NCI-H146 treated with DMSO at 0.1 percent for 48 hours (cell line): ENCODE measurements around the gene TFG.

Experiments
- DNase-seq: peaks from one replicate; lab custom pipeline; 2025; ENCODE audit not compliant: unreplicated experiment; lab: John Stamatoyannopoulos, UW

Gene TFG

DNA sequence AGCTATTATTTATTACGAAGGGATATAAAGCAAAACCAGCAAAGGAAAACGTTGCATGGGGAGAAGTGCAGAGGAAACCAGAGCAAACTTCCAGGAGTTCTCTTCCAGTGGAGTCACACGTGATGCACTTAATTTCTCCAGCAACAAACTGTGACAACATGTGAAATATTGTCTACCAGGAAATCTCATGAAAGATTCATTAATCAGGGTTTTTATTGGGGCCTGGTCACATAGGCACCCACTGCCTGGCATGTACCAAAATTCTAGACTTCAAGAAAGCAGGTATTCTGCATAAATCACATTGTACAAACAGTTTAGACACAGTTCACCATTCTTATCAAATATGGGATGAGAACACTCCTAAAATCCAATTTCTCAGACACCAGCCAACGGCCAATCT lies 5.4 kb upstream of the TFG start:
- no peak for DNase-seq

DNA sequence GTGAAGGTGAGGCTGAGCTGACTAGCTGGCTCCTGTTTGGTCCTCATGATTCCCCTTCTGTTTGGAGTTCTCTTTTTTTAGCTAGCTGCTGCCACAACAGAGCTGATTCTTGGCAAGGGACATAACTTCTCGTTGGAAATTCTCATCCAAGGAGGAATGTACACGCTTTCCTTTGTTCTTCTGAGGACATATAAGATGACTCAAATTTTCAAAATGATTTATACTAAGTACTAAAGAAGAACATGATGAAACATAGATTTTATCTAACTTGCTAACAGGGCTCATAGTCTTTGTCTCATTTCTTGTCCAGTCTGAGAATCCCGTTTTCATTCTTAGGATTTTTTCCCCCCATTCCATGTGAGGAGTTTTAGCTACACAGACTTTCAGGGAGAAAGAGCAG lies 2.9 kb upstream of the TFG start:
- DNase-seq = no peak

DNA sequence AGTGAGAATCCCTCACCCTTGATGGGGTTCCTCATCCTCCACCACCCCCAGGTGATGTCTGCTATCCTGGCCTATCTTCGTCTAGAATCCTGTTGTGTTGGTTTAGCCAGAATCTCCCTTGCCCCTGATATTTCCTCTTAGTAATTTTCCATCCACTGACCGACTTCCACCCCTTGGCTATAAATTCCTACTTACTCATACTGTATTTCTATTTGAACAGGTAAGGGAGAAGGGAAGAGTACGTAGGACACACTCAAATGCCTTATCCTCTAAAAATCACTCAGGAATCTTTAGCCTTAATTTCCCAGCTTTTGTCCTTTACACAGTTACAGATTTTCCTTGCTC lies 678 bp upstream of the TFG start:
- DNase-seq = no peak

DNA sequence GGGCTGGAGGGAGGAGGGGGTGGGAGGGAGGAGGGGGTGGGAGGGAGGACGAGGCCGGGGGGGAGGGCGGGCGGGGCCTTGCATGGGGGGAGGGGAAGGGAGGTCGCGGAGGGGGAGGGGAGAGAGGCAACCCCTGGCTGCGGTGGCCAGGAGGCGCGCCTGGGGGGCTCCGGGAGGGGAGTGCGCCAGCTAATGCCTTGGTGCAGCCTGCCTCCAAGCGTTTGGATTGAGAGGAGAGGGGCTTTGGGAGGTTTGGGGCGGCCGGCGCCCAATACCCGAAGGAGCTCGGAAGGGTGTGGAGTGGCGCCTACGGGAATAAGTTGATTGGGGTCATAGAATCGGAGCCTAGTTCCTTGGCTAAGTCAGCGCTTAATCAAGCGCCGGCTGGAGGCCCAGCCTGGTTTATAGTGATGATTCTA lies 557 bp downstream of the TFG start:
- DNase-seq = peak; percentile 4

DNA sequence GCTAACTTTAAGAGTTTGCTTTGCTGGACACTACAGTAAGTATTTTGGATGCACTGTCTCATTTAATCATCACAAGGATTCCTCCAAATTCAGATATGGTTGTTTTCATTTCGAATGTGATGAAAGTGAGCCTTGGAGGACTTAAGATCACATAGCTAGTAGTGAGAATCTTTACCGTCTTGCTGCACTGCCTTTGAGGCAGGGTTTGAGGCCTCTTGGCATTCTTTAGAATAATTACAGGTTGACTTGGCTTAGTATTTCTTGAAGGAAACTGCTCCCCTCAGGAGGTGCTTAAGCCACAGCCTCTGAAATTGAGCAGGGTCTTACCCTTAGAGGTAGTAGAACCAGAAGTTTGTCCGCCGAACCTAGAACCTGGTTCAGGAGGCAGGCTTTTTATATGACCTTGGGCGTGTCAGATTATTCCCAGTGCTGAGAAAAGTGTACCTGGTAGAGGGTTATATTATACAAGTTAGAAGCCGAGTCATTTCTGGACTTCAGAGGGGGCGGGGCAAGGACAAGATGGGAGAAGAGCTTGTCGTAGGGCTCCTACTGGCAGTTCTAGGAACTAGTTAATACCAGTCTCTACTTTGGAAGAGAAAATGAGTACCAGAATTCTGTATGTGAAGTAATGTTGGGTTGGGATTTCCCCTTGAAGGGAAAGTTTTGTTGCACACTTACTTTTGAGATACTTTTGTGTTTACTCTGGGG lies 1.1 kb downstream of the TFG start:
- no peak for DNase-seq

DNA sequence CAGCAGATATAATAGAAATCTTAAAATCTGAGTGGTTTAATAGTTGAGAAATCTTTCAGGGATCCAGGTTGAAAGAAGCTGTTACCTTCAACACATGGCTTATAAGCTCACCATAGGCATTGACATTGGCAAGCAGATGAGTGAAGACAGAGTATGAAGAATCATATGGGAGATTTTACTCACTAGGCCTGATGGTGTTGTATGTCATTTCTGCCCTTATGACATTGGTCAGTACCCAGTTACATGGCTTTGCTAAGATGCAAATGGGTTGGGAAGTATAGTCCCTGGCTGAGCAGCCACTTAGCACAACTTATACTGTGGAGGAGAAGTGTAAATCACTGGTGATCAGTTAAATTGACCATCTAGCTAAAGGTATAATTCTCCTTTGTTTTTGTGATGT lies 5.9 kb downstream of the TFG start:
- DNase-seq = no peak

DNA sequence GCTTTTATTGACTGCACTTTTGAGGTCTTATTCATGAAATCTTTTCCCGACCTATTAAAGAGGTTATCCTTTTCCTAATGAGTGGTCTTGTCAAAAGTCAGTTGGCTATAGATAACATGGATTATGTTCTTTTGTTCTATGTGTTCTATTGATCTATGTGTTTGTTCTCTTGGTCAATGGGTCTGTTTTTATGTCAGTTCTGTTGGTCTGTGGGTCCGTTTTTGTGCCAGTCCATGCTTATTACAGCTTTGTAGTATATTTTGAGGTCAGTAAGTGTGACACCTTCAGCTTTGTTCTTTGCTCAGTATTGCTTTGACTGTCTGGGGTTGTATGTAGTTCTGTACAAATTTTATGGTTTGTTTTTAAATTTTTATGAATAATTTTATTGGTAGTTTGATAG lies 7.8 kb downstream of the TFG start:
- DNase-seq = no peak

DNA sequence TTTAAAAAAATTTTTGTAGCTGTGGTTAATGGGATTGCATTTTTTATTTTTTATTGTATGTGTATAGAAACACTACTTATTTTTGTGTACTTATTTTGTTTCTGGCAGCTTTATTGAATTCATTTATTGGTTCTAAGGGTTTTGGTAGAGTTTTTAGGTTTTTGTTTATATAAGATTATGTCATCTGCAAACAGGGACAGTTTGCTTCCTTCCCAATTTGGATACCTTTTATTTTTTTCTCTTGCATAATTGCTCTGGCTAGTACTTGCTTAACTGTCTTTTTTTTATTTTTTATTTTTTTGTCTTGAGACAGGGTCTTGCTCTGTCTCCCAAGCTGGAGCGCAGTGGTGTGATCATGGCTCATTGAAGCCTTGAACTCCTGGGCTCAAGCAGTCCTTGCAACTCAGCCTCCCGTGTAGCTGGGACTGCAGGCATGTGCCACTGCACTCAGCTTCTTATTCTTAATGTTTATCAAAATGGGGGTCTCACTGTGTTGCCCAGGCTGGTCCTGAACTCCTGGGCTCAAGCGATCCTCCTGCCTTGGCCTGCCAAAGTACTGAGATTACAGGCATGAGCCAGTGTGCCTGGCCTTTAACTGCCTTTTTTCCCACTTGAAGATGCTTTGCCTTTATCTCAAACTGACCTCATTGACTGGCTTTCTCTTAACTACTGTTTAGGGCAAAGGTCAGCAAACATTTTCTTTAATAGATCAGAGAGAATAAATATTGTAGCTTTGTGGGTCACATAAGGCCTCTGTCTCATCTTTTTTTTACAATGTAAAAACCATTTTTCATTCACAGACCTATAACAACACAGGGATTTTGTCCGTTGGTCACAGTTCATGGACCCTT lies 8.6 kb downstream of the TFG start:
- DNase-seq = no peak

DNA sequence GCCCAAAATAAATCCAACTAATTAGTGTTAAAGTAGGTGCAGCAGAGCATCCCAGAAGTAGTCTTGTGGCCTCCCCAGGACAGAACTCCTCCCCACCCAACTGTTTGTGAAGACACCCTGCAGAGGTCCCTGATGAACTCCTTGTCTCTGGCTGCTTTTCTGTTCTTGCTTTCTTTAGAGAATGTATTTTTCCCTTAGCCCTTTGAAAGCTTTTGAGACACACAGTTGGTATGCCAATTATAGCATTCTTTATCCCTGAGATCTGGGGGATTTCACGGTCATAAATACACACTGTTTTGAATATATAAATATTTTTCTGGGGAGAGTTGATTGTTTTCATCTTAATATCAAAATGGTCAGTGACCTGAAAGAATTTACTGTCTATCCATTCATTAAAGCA lies 9.8 kb downstream of the TFG start:
- DNase-seq = no peak

DNA sequence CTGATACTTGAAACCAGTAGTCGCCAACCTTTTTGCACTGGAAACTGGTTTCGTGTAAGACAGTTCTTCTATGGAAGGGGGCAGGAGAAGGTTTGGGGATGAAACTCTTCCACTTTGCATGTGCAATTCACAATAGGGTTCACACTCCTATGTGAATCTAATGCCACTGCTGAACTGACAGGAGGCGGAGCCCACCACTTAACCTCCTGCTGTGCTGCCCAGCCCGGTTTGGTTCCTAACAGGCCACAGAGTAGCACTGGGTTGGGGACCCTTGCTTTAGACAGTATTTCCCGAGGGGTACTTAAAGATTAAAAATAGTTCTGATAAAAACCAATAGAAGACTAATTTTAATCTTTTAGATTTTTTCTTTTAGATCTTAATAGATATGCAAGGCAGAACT lies 11.1 kb downstream of the TFG start:
- DNase-seq = no peak

DNA sequence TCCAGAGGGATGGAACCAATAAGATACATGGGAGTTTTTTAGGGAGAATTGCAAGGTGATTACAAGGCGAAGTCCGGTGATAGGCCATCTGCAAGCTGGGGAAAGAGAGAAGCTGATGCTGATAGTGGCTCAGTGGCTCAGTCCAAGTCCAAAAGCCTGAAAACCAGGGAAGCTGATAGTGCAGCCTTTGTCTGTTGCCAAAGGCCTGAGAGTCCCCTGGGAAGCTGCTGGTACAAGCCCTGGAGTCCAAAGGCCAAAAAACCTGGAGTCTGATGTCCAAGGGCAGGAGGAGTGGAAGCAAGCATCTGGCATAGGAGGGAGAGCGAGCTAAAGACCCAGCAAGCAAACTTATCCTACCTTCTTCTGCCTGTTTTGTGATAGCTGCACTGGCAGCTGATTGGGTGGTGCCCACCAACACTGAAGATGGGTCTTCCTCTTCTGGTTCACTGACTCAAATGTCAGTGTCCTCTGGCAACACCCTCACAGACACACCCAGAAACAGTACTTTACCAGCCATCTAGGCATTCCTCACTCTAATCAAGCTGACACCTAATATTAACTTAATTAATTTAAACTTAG lies 16.7 kb downstream of the TFG start:
- DNase-seq = no peak

DNA sequence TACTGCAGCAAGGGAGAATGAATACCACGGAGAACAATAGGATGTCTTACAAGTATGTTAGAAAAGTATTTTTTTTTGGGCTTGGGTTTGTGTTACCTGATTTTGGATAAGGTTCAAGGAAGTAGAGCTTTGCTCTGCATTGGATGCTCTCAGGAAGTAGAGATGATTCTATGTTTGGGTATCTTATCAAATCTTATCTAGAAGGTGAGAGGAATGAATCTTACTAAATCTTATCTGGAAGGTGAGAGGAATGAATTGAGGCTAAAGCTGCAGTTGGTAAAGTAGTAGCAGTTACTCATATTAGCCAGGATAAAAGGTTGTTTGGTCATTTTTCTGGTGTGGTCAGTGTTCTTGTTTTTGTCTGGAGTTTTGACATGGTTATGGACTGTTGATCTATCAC lies 17.4 kb downstream of the TFG start:
- DNase-seq = no peak

DNA sequence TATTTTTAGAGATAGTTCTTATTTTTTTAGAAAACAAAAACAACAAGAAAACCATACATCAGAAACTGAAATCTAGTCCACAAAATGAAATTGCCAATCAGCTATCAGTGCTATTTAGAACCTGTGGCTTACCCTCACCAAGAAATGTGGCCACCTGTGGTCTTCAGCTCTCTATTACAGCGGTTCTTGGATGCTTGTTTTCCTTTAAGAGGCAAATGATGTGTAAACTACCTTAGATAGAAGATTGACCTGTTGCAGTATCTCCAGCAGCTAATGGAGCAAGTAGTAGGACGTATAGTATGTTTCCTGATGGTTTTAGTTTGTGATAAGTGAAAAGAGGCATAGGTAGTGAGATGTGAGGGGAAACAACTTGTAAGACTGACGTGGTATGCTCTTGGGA lies 21.2 kb downstream of the TFG start:
- no peak for DNase-seq

DNA sequence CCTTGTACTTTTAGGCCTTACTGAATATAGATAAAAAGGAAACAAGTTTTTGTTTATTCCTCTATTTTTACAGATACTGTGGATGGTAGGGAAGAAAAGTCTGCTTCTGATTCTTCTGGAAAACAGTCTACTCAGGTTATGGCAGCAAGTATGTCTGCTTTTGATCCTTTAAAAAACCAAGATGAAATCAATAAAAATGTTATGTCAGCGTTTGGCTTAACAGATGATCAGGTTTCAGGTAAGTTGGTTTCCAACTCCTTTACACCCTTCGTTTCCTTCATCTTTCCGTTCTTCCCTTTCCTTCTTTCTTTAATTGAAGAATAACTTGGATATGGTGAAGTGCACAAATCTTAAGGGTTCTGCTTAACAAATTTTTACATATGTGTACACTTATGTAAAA lies 23.1 kb downstream of the TFG start:
- DNase-seq = no peak

DNA sequence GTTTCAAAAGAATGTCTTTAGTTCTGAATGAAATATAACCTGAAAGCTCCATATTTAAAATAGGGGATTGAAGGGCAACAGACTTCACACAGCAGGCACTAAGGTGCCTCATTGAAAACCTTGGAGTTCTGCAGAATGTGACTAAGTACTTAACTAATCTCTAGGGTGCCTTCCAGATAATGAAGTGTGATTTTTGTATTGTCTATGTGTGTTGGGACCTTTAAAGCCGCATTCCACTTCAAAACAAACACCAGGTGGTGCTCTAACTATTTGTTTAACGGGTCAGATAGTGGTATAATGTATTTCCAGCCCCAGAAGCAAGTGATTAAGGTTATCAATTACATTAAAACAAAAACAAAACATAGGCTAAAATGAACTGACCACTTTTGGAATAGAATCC lies 28.0 kb downstream of the TFG start:
- DNase-seq = no peak

DNA sequence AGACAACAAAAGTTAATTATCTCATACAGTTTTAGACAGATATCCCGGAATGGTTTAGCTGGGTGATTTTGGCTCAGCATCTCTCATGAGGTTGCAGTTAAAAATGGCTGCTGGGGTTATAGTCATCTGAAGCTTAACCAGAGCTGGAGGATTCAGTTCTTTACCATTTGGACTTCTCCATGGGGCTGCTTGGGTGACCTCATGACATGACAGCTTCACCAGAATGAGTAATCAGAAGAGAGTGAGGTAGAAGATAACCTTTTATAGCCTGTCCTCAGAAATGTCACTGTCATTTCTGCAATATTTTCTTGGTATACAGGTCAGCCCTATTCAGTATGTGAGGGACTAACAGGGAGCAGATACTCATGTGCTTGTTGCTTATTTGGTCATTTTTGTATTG lies 30.9 kb downstream of the TFG start:
- no peak for DNase-seq

DNA sequence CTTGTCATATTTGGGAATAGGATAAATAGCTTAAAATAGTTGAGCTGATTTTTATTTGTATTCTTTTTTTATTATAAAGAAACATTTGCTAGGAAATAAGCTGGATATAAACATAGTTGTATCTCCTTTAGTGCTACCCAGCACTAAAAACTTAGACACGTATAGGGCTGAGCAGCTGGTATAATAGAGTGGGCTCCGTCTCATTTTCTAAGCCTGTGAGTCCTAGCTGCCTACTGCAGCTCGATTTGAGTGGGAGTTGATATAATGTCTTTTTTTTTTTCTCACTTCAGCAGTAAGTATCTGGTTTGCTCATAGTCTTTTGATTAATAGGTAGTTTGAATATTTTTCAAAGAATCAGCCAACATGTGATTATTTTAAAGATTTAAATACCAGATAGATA lies 34.2 kb downstream of the TFG start:
- DNase-seq = no peak

DNA sequence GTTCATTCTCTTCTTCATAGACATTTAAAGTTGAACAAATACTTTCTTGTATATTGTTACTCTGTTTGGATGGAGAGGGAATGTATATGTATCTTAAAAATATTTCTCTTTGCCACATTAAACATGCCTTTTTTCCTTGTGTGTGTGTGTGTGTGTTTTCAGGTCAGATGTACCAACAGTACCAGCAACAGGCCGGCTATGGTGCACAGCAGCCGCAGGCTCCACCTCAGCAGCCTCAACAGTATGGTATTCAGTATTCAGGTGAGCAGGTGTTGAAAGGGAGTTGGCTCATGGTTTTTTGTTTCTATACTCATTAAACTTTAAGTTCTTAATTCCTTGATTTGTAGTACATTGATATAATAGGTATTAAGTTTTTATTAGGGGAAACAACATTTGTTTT lies 35.4 kb downstream of the TFG start:
- DNase-seq = no peak

DNA sequence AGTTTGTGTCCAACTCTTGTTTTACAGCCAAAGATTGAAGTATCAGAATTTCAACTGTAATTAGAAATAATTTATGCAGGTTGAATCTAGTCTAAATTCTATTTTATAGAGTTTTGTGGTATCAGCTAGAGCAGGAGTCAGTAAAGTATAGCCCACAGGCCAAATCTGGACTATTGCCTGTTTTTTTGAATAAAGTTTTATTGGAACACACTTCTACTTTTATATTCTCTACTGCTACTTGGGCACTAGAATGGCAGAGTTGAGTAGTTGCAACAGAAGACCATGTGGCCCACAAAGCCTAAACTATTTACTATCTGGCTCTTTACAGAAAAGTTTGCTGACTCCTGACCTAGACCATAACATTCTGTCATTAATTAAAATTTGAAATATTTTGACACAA lies 36.3 kb downstream of the TFG start:
- DNase-seq = no peak

DNA sequence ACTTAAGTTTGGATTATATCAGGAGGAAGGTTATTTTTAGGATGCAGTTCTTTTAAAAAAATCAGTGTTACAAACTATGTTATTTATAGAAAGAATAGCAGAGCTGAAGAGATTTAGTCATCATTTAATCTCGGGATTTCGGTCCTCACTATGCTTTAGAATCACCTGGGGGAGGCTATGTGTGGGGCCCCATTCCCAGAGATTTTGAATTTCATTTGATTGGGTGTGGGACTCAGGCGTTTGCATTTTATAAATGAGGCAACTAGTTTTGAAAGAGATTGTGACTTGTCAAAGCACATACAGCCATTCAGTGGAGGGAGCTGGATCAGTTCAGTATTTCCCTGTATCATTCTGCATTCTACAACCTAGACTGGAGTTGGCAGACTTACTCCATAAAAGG lies 36.8 kb downstream of the TFG start:
- DNase-seq = no peak

DNA sequence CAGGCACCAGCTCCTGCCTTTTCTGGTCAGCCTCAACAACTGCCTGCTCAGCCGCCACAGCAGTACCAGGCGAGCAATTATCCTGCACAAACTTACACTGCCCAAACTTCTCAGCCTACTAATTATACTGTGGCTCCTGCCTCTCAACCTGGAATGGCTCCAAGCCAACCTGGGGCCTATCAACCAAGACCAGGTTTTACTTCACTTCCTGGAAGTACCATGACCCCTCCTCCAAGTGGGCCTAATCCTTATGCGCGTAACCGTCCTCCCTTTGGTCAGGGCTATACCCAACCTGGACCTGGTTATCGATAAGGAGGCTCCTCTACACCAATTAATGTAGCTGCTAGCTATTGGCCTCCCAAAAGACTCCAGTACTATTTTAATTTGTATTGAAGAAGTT lies 38.9 kb downstream of the TFG start:
- no peak for DNase-seq

DNA sequence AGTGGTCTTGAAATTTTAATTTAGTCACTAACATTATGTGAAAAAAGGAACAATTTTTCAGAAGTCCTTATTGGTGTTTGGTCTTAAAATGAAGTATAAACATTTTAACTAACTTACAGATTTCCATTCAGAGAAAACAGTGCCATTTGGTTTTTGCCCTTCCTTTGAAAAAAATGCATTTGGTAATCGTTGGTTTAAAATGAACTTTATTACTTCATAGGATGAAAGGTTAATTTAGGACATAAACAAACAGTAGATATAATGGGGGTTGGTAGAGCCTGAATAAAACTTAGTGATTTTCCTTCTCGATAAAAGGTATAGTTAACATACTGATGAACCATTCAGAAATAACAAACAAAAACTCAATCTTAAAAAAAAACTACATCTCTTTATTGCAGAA lies 39.7 kb downstream of the TFG start:
- DNase-seq = no peak

DNA sequence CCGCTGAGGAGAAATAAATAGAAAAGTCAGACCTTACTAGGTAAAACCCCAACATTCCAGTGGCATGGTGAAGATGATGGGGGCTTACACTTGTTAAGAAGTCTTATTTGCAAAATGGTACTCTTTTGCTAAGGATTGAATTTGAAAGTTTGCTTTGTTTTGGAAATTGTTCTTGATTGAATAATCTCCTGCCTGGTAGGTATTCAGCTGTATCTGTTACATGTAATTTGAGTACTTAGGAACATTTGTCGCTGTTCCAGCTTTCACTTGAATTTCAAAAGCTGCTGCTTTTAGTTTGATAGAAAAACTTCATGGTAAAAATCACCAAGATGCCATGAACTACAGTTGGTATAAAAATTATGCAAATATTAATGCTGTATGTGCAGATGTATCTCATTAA lies 44.6 kb downstream of the TFG start:
- DNase-seq = no peak
